Measurements from ENCODE around the gene FGF8. TPM values are rescaled to one million over a fixed set of nuclear protein-coding genes. Genes with fewer than 3 reads are reported as not detected.

FGF8 gene
- total RNA-seq, 6 experiments from 2014 or later, result not detected

DNA sequence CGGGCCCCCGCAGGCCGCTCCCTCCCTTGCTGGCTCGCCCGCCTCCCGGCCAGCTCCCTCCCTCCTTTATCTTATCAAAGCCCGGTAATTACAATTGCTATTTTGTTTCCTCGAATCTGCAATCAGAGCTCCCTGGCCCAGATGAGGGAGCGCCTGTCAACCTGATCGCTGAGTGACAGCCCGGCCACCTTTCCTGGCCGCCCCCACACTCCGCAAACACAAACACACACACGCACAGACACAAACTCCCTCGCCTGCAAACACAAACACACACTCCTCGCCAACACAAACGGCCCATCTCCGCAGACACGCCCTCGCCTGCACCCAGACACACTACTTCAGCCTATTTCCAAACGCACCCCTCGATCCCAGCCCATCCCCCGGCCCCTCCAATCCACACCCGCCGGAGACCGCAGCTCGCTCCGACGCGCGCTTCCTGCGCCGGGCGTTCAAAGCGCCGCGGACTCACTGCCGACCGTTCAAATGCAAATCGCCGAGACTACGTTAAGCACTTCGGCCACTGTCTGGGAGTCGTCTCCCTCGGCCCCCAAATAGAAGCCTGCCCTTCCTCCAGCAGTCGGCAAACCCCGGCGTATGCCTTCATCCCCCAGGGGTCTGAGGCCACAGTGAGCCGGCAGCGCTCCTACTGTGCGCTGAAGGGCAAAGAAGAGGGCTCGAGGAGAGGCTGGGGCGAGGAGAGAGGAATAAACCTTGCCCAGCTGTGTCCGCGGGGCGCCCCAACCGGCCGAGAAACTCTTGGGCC is 3.0 kb upstream of the FGF8 start:
- Mint-ChIP-seq H3K27ac (no peak overlapping the region), H3K9me3 (no peaks in the 10 kb centered on the region; the same call in 1 of the 2 replicates), H3K27me3 (ENCODE audit: insufficient read depth) (peaks cover 25% of the 10 kb centered on the region), H3K4me1 (ENCODE audit: low read depth) (peaks cover 40% of the 10 kb centered on the region), H3K36me3 (ENCODE audit: low read depth) (peaks cover 5% of the 10 kb centered on the region; the same call in 1 of the 2 replicates), H3K4me3 (no peak overlapping the region)
- TF ChIP-seq, protein P1, sequence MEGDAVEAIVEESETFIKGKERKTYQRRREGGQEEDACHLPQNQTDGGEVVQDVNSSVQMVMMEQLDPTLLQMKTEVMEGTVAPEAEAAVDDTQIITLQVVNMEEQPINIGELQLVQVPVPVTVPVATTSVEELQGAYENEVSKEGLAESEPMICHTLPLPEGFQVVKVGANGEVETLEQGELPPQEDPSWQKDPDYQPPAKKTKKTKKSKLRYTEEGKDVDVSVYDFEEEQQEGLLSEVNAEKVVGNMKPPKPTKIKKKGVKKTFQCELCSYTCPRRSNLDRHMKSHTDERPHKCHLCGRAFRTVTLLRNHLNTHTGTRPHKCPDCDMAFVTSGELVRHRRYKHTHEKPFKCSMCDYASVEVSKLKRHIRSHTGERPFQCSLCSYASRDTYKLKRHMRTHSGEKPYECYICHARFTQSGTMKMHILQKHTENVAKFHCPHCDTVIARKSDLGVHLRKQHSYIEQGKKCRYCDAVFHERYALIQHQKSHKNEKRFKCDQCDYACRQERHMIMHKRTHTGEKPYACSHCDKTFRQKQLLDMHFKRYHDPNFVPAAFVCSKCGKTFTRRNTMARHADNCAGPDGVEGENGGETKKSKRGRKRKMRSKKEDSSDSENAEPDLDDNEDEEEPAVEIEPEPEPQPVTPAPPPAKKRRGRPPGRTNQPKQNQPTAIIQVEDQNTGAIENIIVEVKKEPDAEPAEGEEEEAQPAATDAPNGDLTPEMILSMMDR (IDR thresholded peaks at IDR 0.05), result no peak
- DNase-seq, result no peak

DNA sequence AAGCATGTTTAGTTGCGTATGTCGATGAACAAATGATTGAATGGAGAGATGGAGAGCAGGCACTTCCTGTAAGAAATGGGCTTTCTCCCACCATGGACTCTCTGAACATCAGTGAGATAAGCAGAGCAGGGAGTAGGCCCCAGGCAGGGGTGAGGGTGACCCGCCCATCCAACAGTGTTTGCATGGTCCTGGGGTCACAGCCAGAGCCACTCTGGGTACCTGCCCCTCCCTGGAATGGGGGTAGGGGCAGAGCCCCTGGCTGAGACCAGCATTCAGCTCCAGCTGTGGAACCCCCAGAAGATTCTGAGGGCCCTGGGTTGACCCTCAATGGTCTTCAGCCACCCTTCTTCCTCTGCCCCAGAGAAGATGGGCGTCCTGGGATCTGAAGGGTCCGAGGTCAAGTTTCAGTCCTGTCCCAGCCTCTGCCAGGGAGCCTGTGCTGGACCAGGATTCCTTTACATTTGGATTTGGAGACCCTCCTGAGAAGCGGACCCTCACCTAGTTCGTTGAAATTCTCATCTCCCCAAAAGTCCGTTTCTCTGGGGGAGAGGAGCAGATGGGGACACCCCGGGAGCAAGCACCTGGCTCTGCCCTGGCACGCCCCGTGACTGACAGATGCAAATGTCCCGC is 2.4 kb upstream of the FGF8 start:
- no peaks in the 10 kb centered on the region; the same call in 1 of the 2 replicates for H3K9me3 Mint-ChIP-seq
- H3K36me3 Mint-ChIP-seq (ENCODE audit: low read depth), result peaks cover 4% of the 10 kb centered on the region; the same call in 1 of the 2 replicates
- no peak overlapping the region for H3K27ac Mint-ChIP-seq
- peaks cover 32% of the 10 kb centered on the region for H3K27me3 Mint-ChIP-seq (ENCODE audit: insufficient read depth)
- peaks cover 40% of the 10 kb centered on the region for H3K4me1 Mint-ChIP-seq (ENCODE audit: low read depth)
- H3K4me3 Mint-ChIP-seq, result no peak overlapping the region
- TF ChIP-seq, protein P1 (IDR thresholded peaks at IDR 0.05), result no peak
- DNase-seq, result no peak

DNA sequence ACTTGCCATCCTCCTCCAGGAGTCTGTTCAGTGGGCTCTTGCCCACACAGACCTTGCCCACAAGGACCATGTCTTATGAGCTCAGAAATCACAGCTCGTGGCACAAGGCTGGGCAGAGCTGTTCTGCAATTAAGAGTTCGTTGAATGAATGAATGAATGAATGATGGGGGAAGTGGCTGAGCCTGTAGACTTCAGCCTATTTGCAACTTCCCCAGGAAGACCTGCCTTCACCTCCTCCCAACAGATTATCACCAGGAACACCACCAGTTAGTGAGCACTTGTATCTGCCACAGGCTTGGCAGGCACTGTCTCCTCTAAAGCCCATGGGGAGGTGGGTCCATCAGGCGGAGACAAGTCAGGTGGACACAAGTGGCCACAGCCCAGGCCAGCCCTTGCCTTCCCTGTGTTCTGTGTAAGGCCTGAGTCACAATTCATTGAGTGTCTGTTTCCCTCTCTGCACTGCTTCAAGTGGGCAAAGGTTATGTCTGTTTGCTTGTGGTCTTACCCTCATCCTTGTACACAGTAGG is 1.8 kb upstream of the FGF8 start:
- peaks cover 32% of the 10 kb centered on the region for H3K27me3 Mint-ChIP-seq (ENCODE audit: insufficient read depth)
- peaks cover 35% of the 10 kb centered on the region for H3K4me1 Mint-ChIP-seq (ENCODE audit: low read depth)
- TF ChIP-seq, protein P1 (IDR thresholded peaks at IDR 0.05), result no peak
- H3K4me3 Mint-ChIP-seq, result no peak overlapping the region
- H3K9me3 Mint-ChIP-seq, result no peaks in the 10 kb centered on the region
- H3K36me3 Mint-ChIP-seq (ENCODE audit: low read depth), result no peaks in the 10 kb centered on the region
- no peak overlapping the region for H3K27ac Mint-ChIP-seq
- DNase-seq, result no peak

DNA sequence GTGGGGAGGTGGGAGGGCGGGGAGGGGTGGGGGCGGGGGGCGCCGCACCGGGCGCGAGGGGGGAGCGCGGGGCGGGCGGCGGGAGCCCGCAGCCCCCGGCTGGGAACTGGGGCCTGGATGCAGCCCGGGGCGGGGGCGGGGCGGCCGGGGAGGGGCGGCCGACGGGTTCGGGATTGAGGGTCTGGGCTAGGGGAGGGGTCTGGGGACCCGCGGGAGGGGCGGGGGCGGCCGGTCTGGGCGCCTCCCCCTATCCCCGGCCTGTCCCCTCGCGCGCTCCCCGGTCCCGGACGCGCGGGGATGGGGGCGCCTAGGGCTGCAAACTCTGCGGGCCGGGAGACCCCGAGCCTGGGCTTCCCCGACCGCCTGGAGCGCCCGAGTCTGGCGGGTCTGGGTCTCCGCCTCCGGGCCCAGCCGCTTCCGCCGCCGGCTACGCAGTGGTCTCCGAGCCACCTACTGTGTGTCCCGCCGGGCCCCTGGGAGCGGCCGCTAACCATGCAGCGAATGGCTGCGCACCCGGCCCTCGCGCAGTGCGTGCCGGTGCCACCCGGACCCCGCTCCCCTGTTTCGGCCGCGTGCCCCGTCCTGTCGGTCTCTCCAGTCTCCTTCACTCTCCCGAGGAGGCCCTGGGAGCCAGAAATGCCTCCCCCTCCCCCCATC is 375 bp upstream of the FGF8 start:
- Mint-ChIP-seq H3K36me3 (ENCODE audit: low read depth) (no peaks in the 10 kb centered on the region), H3K27me3 (ENCODE audit: insufficient read depth) (peaks cover 38% of the 10 kb centered on the region), H3K4me1 (ENCODE audit: low read depth) (peaks cover 21% of the 10 kb centered on the region), H3K4me3 (no peak overlapping the region; the same call in 1 of the 2 replicates), H3K27ac (no peak overlapping the region), H3K9me3 (no peaks in the 10 kb centered on the region)
- TF ChIP-seq, protein P1 (IDR thresholded peaks at IDR 0.05), result no peak
- no peak for DNase-seq

DNA sequence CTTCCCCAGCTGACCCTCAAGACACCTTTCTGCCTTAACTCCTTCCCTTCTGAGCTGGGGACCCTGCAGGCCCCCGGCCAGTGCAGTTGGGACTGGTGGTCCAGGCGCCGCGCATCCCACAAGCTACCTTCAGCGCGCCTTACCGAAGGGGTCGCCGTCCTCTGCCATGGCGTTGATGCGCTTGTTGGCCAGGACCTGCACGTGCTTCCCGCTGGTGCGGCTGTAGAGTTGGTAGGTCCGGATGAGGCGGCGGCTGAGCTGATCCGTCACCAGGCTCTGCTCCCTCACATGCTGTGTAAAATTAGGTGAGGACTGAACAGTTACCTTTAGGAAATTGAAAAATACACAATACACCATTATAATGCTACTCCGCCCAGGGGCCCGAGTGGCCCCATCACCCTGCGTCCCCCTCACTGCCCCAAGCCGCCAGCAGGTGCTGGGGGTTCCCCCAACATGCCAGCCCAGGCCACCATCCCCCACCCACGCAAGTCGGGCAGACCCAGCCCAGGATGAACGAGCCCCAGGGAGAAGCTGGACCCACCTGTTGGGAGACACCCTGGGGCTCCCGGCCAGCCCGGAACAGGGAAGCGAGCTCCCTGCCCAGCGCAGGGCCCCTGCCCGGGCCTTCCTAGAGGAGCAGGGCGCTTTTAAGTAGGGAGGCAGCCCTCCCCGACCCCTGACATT is 1.2 kb downstream of the FGF8 start:
- no peaks in the 10 kb centered on the region for H3K9me3 Mint-ChIP-seq
- peaks cover 12% of the 10 kb centered on the region for H3K4me1 Mint-ChIP-seq (ENCODE audit: low read depth)
- H3K27me3 Mint-ChIP-seq (ENCODE audit: insufficient read depth), result peaks cover 43% of the 10 kb centered on the region
- TF ChIP-seq, protein P1 (IDR thresholded peaks at IDR 0.05), result no peak
- no peak for DNase-seq
- H3K27ac Mint-ChIP-seq, result no peak overlapping the region
- no peak overlapping the region for H3K4me3 Mint-ChIP-seq
- no peaks in the 10 kb centered on the region for H3K36me3 Mint-ChIP-seq (ENCODE audit: low read depth)
